ENCODE measurements around the gene NTRK1. TPM values are rescaled to one million over a fixed set of nuclear protein-coding genes. Genes with fewer than 3 reads are reported as not detected.
A peak's percentile ranks its signal among the peaks of the same experiment; 100 is the strongest.

NTRK1 gene
- total RNA-seq, 1 donor from 2014 or later: 0.23 TPM

DNA sequence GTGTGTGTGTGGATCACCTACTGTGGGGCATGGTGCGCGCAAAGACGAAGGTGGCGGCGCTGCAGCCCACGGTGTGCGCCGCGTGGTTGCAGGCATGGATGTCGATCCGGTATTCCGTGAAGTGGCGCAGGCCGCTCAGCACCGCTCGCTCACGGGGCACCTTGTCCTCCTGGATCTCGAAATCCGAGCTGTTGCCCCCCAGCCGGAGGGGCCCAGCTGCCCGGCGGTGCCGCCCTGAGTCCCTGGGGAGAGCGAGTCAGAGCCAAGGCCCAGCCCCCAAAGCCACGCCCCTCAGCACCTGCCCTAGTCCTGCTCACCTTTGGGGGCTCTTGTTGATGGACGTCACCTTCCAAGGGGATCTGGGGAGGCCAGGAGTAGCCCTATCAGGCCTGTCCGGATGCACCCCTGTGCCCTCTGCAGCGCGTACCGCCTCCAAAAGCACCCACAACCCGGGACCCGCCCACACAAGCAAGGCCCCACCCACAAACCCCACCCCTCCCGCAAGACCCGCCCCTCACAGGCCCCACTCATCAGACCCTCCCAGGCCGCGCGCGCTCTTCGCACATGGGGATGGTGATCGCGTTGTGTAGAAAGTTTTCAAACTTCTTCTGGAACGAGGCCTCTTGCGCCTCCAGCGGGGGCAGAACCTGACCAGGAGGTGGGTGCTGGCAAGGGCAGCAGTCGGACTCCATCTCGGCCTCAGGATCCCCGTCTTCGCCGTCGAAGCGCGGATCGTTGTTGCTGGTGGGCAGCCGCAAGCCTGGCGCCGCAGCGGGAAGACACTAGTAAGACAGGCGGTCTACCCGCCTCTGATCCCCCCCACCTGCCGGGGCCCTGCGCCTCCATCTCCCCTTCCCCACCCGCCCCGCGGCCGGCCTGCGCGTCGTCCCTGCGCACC, 15.4 kb upstream of the NTRK1 start:
- no peak overlapping the region for H3K27ac Mint-ChIP-seq (ENCODE audit: unreplicated experiment)
- TF ChIP-seq, protein P1, sequence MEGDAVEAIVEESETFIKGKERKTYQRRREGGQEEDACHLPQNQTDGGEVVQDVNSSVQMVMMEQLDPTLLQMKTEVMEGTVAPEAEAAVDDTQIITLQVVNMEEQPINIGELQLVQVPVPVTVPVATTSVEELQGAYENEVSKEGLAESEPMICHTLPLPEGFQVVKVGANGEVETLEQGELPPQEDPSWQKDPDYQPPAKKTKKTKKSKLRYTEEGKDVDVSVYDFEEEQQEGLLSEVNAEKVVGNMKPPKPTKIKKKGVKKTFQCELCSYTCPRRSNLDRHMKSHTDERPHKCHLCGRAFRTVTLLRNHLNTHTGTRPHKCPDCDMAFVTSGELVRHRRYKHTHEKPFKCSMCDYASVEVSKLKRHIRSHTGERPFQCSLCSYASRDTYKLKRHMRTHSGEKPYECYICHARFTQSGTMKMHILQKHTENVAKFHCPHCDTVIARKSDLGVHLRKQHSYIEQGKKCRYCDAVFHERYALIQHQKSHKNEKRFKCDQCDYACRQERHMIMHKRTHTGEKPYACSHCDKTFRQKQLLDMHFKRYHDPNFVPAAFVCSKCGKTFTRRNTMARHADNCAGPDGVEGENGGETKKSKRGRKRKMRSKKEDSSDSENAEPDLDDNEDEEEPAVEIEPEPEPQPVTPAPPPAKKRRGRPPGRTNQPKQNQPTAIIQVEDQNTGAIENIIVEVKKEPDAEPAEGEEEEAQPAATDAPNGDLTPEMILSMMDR (IDR thresholded peaks at IDR 0.05; ENCODE audit: unreplicated experiment): no peak
- no peaks in the 10 kb centered on the region for H3K36me3 Mint-ChIP-seq (ENCODE audit: low read depth, unreplicated experiment)
- H3K9me3 Mint-ChIP-seq (ENCODE audit: unreplicated experiment): no peaks in the 10 kb centered on the region
- H3K27me3 Mint-ChIP-seq (ENCODE audit: unreplicated experiment): peaks cover 43% of the 10 kb centered on the region
- no peak overlapping the region for H3K4me3 Mint-ChIP-seq (ENCODE audit: unreplicated experiment)
- peaks cover 13% of the 10 kb centered on the region for H3K4me1 Mint-ChIP-seq (ENCODE audit: unreplicated experiment)
- no peak for DNase-seq (ENCODE audit: low spot score)

DNA sequence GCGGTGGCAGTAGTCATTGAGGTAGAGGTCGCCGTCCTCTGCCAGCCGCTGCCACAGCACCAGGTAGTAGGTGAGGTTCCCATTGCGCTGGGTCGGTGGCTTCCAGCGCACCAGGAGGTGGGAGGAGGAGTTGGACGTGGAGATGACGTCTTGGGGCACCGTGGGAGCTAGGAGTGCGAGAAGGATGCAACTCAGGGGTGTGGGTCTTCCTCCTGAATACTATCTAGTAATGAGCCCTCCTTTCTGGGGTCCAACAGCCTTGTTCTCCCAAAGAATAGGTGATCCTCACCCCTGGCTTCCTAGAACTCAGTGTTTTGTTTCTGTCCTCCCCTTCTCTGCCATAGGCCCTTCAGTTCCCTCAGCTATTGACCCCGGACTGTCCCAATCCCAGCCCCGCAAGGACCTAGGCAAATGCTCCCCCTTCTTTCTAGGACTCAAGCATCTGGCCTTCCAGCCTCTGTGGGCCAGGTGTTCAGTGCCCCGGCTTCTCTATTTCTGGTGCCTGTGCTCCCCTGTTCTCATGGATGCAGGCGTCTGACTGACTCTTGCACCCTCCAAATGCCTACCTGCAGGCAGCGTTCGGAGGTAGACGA, 14.6 kb upstream of the NTRK1 start:
- no peak for DNase-seq (ENCODE audit: low spot score)
- Mint-ChIP-seq H3K9me3 (ENCODE audit: unreplicated experiment) (no peaks in the 10 kb centered on the region), H3K4me1 (ENCODE audit: unreplicated experiment) (peaks cover 13% of the 10 kb centered on the region), H3K36me3 (ENCODE audit: low read depth, unreplicated experiment) (no peaks in the 10 kb centered on the region), H3K27me3 (ENCODE audit: unreplicated experiment) (peaks cover 45% of the 10 kb centered on the region), H3K4me3 (ENCODE audit: unreplicated experiment) (no peak overlapping the region), H3K27ac (ENCODE audit: unreplicated experiment) (no peak overlapping the region)
- TF ChIP-seq, protein P1 (IDR thresholded peaks at IDR 0.05; ENCODE audit: unreplicated experiment): no peak

DNA sequence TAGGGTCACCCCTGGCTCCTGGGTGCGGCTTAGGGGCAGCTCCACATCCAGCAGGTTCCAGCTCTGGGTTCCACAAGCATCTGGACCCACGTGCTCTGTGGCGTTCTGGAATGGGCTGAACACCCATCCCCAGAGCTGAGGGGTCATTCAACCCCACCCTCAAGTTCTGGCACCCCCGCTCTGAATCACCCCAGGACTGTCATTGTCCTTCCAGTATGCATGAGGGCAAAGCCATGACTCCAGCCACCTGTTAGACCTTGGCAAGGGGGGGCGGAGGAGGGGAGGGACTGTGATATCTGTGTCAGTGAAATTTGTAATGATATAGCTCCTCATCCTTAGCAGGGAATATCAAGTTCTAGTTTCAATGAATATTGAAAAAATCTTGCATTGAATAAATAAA, 14.0 kb upstream of the NTRK1 start:
- Mint-ChIP-seq H3K9me3 (ENCODE audit: unreplicated experiment) (no peaks in the 10 kb centered on the region), H3K27ac (ENCODE audit: unreplicated experiment) (no peak overlapping the region), H3K4me3 (ENCODE audit: unreplicated experiment) (no peak overlapping the region), H3K27me3 (ENCODE audit: unreplicated experiment) (peaks cover 49% of the 10 kb centered on the region), H3K4me1 (ENCODE audit: unreplicated experiment) (peaks cover 13% of the 10 kb centered on the region), H3K36me3 (ENCODE audit: low read depth, unreplicated experiment) (no peaks in the 10 kb centered on the region)
- no peak for DNase-seq (ENCODE audit: low spot score)
- TF ChIP-seq, protein P1 (IDR thresholded peaks at IDR 0.05; ENCODE audit: unreplicated experiment): no peak

DNA sequence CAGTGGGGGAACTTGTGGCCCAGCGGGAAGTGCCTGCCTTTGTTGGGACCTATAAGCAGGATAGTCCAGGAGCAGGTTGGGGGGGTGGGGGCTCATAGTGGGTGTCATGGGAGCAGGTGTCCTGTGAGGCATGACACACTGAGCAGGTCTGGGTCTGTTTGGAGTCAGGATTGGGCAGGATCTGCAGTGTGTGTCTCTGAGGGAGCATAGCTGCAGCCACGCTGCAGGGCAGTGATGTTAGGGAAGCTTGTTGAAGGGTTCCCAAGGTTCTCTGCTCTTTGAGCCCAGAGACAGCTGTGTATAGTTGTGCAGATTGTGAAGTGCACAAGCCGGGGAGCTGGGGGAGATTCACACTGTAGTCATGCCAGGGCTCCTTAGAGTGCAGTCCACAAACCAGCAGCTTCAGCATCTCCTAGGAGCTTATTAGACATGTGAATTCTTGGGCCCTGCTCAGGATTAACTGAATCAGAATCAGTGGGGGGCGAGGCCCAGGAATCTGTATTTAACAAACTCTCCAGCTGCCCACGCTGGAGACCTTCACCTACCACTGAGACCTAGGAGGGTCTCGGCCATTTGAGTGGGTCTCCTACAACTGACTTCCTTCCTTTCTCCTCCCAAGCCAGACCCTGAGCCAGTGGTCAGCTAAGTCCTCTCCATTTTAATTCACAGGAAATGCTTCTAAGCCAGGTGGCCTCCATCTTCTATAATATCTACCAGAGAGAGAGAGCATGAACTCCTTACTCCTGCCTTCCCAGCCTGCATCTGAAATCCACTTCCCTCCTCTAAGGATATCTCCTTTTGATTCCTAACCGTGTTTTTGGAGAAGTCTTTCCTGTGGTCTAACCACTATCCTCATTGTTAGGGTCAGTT, 12.8 kb upstream of the NTRK1 start:
- Mint-ChIP-seq H3K9me3 (ENCODE audit: unreplicated experiment) (no peaks in the 10 kb centered on the region), H3K4me1 (ENCODE audit: unreplicated experiment) (peaks cover 13% of the 10 kb centered on the region), H3K36me3 (ENCODE audit: low read depth, unreplicated experiment) (no peaks in the 10 kb centered on the region), H3K27me3 (ENCODE audit: unreplicated experiment) (peaks cover 42% of the 10 kb centered on the region), H3K4me3 (ENCODE audit: unreplicated experiment) (no peak overlapping the region), H3K27ac (ENCODE audit: unreplicated experiment) (peak overlapping the region; percentile 21)
- no peak for DNase-seq (ENCODE audit: low spot score)
- TF ChIP-seq, protein P1 (IDR thresholded peaks at IDR 0.05; ENCODE audit: unreplicated experiment): no peak

All from endothelial cell (in vitro differentiated cells).